NCI-H1436 treated with DMSO at 0.1 percent for 48 hours (cell line): ENCODE data around the gene KCTD15.

Source experiments
- DNase-seq: peaks from one replicate; lab custom pipeline; 2025; lab: John Stamatoyannopoulos, UW

The KCTD15 gene

DNA sequence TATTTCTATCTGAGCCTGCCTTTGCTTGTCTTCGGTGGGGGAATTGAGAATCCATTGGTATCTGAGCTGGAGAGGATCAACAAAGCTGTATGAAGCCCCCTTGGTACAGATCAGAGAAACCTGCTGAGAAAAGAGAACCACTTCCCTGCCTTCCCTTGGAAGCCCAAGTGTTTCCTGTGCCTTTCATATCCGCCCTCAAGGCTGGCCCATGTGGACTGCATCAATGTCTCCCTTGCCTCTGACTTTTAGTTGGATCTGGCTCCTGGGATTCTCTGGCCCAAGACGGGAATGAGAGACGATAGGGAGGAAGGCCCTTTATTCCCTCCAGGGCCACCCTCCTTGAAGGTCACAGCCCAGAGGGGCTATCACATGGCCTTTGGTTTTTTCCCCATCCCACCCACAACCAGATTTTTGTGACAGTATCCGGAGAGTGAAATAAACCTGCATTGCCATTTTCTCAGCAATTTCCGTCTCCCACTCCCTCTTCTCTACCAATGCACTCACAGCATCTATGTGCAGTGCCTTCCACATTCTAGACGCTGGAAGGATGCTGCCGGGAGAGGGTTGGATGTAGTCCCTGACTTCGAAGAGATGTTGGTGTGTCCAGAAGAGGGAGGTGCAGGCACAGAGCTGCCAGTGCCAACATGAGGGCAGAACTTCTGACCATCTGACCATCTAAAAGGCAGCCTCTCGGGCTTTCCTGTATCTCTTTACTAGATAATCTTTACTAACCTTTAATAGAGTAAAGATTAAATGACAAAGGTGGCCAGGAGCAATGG, 63.8 kb downstream of the KCTD15 start:
- no peak for DNase-seq

DNA sequence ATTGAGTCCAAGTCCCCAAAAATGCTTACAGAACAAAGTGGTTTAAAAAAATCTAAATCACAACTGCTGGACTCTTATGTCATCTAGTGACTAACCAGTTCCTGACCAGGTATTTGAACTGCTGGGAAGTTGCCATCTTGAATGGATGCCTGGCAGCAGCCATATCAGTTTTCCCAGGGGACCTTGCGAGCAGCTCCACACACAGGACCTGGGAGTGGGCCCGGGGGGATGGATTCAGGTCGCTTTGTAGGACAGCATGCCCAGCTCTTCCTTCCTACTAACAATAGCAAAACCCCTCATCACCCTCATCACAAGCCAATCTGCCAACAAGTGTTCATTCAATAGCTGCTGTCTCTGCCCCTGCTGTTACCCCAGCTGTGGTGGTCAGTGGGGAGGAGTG, 65.3 kb downstream of the KCTD15 start:
- DNase-seq = no peak

DNA sequence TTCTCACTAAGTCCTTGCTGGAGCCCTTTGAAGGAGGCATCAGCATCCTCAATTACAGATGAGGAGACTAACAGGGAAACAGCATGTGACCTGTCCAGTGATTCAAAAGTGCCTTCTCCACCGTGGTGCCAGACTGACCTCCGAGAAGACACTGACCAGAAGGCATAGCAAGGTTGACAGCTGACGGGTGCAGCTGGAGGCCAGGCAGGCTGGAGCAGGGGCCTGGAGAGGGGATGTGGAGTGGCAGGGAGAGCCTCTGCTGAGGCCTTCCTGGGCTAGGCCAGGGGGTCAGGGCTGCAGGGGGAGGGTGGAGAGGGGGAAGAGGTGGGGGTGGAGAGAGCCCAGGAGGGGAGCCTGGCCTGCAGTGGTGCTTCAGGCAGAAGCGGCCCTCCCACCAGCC, 66.3 kb downstream of the KCTD15 start:
- no peak for DNase-seq

DNA sequence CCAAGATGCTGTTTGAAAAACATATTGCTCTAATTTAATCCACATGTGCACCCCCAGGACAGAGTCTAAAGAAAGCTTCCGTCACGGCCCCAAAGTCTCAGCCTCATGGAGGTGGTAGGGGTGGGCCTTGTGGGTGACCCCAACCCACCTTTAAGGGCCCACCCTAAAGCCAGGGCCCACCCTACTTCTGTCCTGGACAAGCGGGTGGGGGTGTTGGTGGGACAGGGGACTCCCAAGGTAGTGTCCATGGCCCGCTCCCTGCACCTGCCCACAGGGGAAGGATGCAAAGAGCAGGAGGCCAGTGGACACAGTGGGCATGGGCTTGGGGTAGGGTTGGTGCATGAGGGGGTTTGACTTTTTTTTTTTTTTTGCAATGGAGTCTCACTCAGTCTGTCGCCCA, 66.8 kb downstream of the KCTD15 start:
- no peak for DNase-seq

DNA sequence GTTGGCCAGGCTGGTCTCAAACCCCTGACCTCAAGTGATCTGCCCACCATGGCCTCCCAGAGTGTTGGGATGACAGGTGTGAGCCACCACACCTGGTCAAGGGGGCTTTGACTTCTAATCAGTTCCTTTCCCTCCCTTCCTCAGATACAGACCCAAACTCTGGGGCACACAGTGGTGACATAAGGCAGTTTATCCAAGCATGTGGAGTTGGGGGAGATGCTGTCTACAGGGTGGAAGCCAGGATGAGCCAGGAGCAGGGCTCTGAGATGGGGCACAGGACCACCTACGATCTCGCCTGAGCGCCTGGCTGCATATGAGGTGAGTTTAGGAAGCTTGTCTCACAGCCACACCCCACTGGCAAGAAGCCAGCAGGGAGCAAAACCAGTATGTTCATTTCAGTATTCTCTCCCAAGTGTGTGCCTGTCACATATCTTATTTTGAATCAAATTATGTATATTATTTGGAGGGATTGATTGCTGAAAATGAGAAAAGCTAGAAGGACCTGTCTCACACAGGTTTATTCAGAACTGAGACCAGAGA, 67.7 kb downstream of the KCTD15 start:
- no peak for DNase-seq

DNA sequence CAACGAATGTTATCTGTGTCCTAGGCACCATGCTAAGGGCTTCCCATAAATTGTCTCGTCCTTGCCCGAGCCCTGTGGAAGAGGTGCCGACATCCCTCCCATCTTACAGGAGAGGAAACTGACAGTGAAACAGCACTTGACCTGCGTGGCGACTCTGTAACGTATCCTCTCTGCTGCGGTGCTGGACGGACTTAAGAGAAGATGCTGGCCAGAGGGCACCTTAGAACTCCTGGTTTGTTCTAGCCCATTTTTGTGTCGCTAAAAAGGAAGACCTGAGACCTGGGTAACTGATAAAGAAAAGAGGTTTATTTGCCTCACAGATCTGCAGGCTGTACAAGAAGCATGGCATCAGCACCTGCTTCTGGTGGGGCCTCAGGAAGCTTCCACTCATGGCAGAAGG, 68.6 kb downstream of the KCTD15 start:
- no peak for DNase-seq
